SH-SY5Y (cell line): ENCODE data around the gene ALPP.

Source experiments
- GATA2 ChIP-seq: IDR thresholded peaks from 2 replicates; pipeline ENCODE4 v1.6.1; 2011; ENCODE audit warnings: mild to moderate bottlenecking, low read depth, low read length
- GATA3 ChIP-seq: IDR thresholded peaks from 2 replicates; pipeline ENCODE4 v1.6.1; 2011; ENCODE audit warnings: low read depth, mild to moderate bottlenecking, low read length, moderate library complexity

- no peak for TF ChIP-seq GATA2
- no peak for TF ChIP-seq GATA3
Measured at GRCh38 chr2:232341739-232342126, 36.8 kb upstream of the ALPP start.
